Mesodermal cell (in vitro differentiated cells): ENCODE measurements around the gene GCFC2.
A peak's percentile ranks its signal among the peaks of the same experiment; 100 is the strongest.

Experiments
- H3K27ac ChIP-seq: 2 replicates; pipeline ENCODE4 v1.7.0; 2013; ENCODE audit warnings: mild to moderate bottlenecking, low read depth, low read length, moderate library complexity; ENCODE audit not compliant: severe bottlenecking
- H3K36me3 ChIP-seq: 2 replicates; pipeline ENCODE4 v1.7.1; 2013; ENCODE audit warnings: mild to moderate bottlenecking, low read length, moderate library complexity; ENCODE audit not compliant: control insufficient read depth, insufficient read depth
- H3K4me1 ChIP-seq: one replicate; pipeline ENCODE4 v1.7.1; 2013; ENCODE audit warnings: mild to moderate bottlenecking, low read length; ENCODE audit not compliant: insufficient read depth, control insufficient read depth, poor library complexity, severe bottlenecking
- H3K4me3 ChIP-seq: 2 replicates; pipeline ENCODE4 v1.7.0; 2013; ENCODE audit warnings: low read length, control low read depth, mild to moderate bottlenecking; ENCODE audit not compliant: insufficient read depth, poor library complexity, severe bottlenecking; ENCODE audit errors: extremely low read depth
- H3K9me3 ChIP-seq: 2 replicates; pipeline ENCODE4 v1.7.1; 2013; ENCODE audit warnings: mild to moderate bottlenecking, low read length, moderate library complexity; ENCODE audit not compliant: control insufficient read depth
- WGBS, 2 experiments: methylation state at CpG; one replicate each; pipeline ENCODE4 v1.1.5; 2013; ENCODE audit warnings: missing lambda C conversion rate in 2 of 2; ENCODE audit not compliant: insufficient coverage in 2 of 2; 5-methylcytosine and 5-hydroxymethylcytosine counted together

Gene GCFC2

DNA sequence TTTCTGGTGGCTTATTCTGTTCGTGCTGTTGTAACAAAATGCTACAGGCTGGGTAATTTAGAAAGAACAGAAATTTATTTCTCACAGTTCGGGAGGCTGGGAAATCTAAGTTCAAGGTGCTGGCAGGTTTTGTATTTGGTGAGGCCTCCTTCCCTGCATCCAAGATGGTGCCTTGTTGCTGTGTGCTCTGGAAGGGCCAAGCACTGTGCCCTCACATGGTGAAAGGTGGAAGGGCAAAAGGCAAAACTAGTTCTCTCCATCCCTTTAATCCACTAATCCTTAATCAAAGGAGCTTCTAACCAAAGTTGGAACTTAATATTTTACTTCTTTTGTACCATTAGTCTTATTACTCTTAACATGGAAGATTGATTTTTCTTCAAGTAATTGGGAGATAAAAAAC lies 56.7 kb downstream of the GCFC2 start:
- H3K36me3 ChIP-seq: peaks cover 74% of the 10 kb centered on the region
- H3K4me3 ChIP-seq: no peak overlapping the region
- no peaks in the 10 kb centered on the region for H3K4me1 ChIP-seq
- no peaks in the 10 kb centered on the region for H3K9me3 ChIP-seq
- no peak overlapping the region for H3K27ac ChIP-seq
- 100% methylated on average over 1 of the region's 2 CpGs for WGBS, 2 experiments

GRCh38 chr2:75647771-75648170 lies 62.9 kb downstream of the GCFC2 start:
- WGBS, 2 experiments: no CpG with 5 or more reads among the region's 3 CpGs
- H3K4me1 ChIP-seq: no peaks in the 10 kb centered on the region
- no peaks in the 10 kb centered on the region for H3K9me3 ChIP-seq
- peaks cover 40% of the 10 kb centered on the region for H3K36me3 ChIP-seq
- H3K27ac ChIP-seq: no peak overlapping the region
- H3K4me3 ChIP-seq: peak overlapping the region; percentile 99

GRCh38 chr2:75646583-75647425 lies 63.9 kb downstream of the GCFC2 start, which contains the start of gene MRPL19:
Gene MRPL19 (plus strand): TSS chr2:75646783. CDS start chr2:75646808, 25 bp downstream.
- Histone ChIP-seq H3K9me3 (no peaks in the 10 kb centered on the region), H3K4me1 (no peaks in the 10 kb centered on the region), H3K27ac (peak within 1 kb of the TSS; percentile 65), H3K36me3 (peaks cover 34% of the 10 kb centered on the region), H3K4me3 (peak within 1 kb of the TSS; percentile 99)
- 1% methylated on average over 46 to 52 of the region's 60 CpGs for WGBS, 2 experiments

GRCh38 chr2:75646090-75646582 lies 64.6 kb downstream of the GCFC2 start:
- Histone ChIP-seq H3K4me1 (peaks cover 1% of the 10 kb centered on the region), H3K27ac (peak overlapping the region; percentile 52), H3K4me3 (peak overlapping the region; percentile 99), H3K9me3 (no peaks in the 10 kb centered on the region), H3K36me3 (peaks cover 29% of the 10 kb centered on the region)
- WGBS, 2 experiments: 79 to 81% methylated on average over 7 to 9 of the region's 9 CpGs

DNA sequence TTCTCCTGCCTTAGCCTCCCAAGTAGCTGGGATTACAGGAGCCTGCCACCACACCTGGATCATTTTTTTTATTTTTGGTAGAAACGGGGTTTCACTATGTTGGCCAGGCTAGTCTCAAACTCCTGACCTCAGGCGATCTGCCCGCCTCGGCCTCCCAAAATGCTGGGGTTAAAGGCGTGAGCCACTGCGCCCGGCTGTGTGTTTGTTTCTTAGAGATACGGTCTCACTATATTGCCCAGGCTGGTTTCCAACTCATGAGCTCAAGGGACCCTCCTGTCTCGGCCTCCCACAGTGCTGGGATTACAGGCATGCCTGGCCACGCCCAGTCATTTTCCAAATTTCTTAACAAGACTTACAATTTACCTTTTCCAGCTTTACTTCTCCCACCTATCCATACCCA lies 65.1 kb downstream of the GCFC2 start:
- 95 to 97% methylated on average over 10 of the region's 10 CpGs for WGBS, 2 experiments
- H3K4me3 ChIP-seq: no peak overlapping the region

GRCh38 chr2:75643980-75644379 lies 66.7 kb downstream of the GCFC2 start:
- Histone ChIP-seq H3K9me3 (no peaks in the 10 kb centered on the region), H3K4me3 (no peak overlapping the region), H3K36me3 (peaks cover 9% of the 10 kb centered on the region), H3K4me1 (peaks cover 6% of the 10 kb centered on the region), H3K27ac (no peak overlapping the region)
- WGBS, 2 experiments: 83% methylated on average over 1 of the region's 1 CpG; no CpG with 5 or more reads in 1 of the 2 experiments

More for the DNA sequence above, 65.1 kb downstream of the GCFC2 start:
- peaks cover 24% of the 10 kb centered on the region for H3K36me3 ChIP-seq
- no peaks in the 10 kb centered on the region for H3K9me3 ChIP-seq
- H3K27ac ChIP-seq: no peak overlapping the region
- peaks cover 6% of the 10 kb centered on the region for H3K4me1 ChIP-seq

GRCh38 chr2:75641587-75641986 lies 69.1 kb downstream of the GCFC2 start:
- Histone ChIP-seq H3K4me3 (no peak overlapping the region), H3K36me3 (no peaks in the 10 kb centered on the region), H3K9me3 (no peaks in the 10 kb centered on the region), H3K27ac (no peak overlapping the region), H3K4me1 (peaks cover 6% of the 10 kb centered on the region)
- 100% methylated on average over 1 of the region's 1 CpG for WGBS, 2 experiments

DNA sequence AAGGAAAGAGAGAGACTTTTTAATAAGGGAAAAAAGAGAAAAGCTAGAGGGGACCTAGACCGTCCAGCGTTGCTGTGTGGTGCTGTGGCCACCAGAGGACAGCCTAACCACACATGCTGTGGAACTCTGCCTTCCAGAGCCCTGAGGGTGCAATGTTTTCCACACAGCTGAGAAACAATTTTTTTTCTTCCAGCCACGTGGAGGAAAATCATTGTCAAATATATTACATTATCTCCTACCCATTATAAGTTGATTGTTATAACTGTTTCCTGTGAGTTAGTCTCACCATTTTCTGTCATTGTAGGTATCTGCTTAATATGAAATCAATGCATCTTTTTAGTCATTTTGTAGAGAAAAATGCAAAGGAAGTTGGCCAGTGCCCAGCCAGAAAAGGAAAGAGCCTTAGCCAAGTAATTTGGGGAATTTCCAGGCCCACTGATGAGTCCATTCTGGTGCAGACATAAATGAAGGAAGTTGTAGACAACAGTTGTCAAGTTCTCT lies 70.0 kb downstream of the GCFC2 start:
- peaks cover 6% of the 10 kb centered on the region for H3K4me1 ChIP-seq
- no peaks in the 10 kb centered on the region for H3K9me3 ChIP-seq
- H3K4me3 ChIP-seq: no peak overlapping the region
- no peak overlapping the region for H3K27ac ChIP-seq
- WGBS, 2 experiments: 0% methylated on average over 2 of the region's 3 CpGs
- H3K36me3 ChIP-seq: no peaks in the 10 kb centered on the region

GRCh38 chr2:75637568-75637967 lies 73.1 kb downstream of the GCFC2 start:
- Histone ChIP-seq H3K27ac (no peak overlapping the region), H3K36me3 (no peaks in the 10 kb centered on the region), H3K4me1 (peaks cover 6% of the 10 kb centered on the region), H3K4me3 (no peak overlapping the region), H3K9me3 (no peaks in the 10 kb centered on the region)
- WGBS, 2 experiments: 70 to 92% methylated on average over 1 of the region's 1 CpG

DNA sequence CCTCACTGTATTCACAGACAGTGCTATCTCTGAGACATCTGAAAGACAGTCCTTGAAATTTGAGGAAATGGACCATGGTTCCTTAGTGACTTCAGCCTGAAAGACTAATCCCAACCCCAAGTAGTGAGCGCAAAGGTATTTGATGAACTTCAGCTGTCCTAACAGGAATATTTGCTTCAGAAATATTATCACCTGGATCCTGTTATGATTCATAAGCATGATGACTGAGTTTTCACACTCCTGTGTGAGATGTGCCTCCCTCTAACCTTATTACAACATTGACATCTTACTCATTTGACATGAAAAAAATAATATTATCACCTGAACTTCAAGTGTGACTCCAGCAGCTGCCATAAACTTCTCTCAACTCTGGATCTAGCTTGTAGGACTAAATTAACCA lies 75.8 kb downstream of the GCFC2 start:
- Histone ChIP-seq H3K9me3 (no peaks in the 10 kb centered on the region), H3K36me3 (no peaks in the 10 kb centered on the region), H3K4me1 (no peaks in the 10 kb centered on the region), H3K4me3 (no peak overlapping the region), H3K27ac (no peak overlapping the region)
- 100% methylated on average over 1 of the region's 1 CpG; no CpG with 5 or more reads in 1 of the 2 experiments for WGBS, 2 experiments

GRCh38 chr2:75633620-75634019 lies 77.1 kb downstream of the GCFC2 start:
- H3K4me3 ChIP-seq: no peak overlapping the region
- WGBS, 2 experiments: 100% methylated on average over 2 of the region's 3 CpGs; no CpG with 5 or more reads in 1 of the 2 experiments
- no peaks in the 10 kb centered on the region for H3K4me1 ChIP-seq
- H3K36me3 ChIP-seq: no peaks in the 10 kb centered on the region
- H3K9me3 ChIP-seq: no peaks in the 10 kb centered on the region
- H3K27ac ChIP-seq: no peak overlapping the region
